ENCODE measurements around the gene CFAP43.

Gene CFAP43

DNA sequence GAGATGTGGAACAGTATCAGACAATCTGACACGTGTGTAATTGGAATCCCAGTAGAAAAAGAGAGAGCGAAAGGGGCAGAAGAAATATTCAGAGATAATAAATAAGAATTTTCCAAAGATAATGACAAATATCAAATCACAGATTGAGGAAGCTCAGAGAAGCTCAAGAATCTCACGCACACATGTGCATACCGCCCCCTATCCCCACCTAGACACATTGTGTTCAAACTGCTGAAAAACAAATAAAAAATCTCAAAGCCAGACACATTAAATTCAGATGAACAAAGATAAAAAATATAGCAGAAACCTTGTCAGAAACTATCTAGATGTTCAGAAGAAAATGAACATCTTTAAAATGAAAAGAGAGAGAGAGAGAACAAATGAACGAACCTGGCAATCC is 92.9 kb downstream of the CFAP43 start:
- no peak for TF ChIP-seq JUND (IDR thresholded peaks at IDR 0.05; ENCODE audit: low read depth)
- DNase-seq (ENCODE audit: low read depth in 1 of 2, low spot score in 1 of 2) = no peak

DNA sequence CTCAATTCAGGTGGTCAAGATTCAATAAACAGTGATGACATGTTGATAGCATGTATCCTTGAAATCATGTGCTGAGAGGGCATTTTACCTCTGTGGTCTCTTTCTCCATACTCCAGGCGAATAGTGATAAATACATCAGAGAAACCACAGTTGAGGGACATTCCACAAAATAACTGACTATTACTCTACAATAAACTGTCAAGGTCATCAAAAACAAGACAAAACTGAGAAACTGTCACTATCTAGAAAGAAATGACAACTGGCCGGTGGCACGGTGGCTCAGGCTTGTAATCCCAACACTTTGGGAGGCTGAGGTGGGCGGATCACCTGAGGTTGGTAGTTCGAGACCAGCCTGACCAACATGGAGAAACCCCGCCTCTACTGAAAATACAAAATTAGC is 94.0 kb downstream of the CFAP43 start:
- DNase-seq (ENCODE audit: low read depth in 1 of 2, low spot score in 1 of 2) = no peak
- in situ Hi-C loops (cut with HindIII; ENCODE audit: low pct_unique_long_range_greater_than_20kb, low sequenced_read_pairs) = no loop called here

More for the DNA sequence above, 92.9 kb downstream of the CFAP43 start:
- in situ Hi-C loops (cut with HindIII; ENCODE audit: low pct_unique_long_range_greater_than_20kb, low sequenced_read_pairs) = no loop called here

GRCh38 chr10:104130041-104130440 is 102.1 kb downstream of the CFAP43 start:
- DNase-seq (ENCODE audit: low read depth in 1 of 2, low spot score in 1 of 2) = no peak
- in situ Hi-C loops (cut with HindIII; ENCODE audit: low pct_unique_long_range_greater_than_20kb, low sequenced_read_pairs) = no loop called here
- no peak for TF ChIP-seq JUND (IDR thresholded peaks at IDR 0.05; ENCODE audit: low read depth)

More for the DNA sequence above, 94.0 kb downstream of the CFAP43 start:
- TF ChIP-seq JUND (IDR thresholded peaks at IDR 0.05; ENCODE audit: low read depth) = no peak

DNA sequence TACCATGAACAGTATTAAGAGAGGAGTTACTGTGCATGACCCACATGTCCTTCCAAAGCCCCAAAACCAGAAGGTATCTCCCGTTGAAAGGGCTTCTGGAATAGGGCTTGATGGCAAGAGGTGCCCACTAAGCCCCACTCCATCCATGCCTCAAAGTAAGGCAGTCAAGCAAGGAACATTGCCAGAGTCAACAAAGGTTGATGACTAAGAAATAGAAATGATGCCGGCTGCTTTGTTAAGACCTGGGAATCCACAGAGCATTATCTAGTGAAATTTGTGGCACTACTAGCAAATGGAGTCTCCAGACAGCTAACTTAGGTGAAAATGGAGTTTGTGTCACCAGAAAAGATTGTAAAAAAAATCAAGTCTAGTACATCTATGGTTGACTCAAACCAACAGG is 104.0 kb downstream of the CFAP43 start:
- no peak for DNase-seq (ENCODE audit: low read depth in 1 of 2, low spot score in 1 of 2)
- TF ChIP-seq JUND (IDR thresholded peaks at IDR 0.05; ENCODE audit: low read depth) = no peak
- in situ Hi-C loops (cut with HindIII; ENCODE audit: low pct_unique_long_range_greater_than_20kb, low sequenced_read_pairs) = no loop called here

DNA sequence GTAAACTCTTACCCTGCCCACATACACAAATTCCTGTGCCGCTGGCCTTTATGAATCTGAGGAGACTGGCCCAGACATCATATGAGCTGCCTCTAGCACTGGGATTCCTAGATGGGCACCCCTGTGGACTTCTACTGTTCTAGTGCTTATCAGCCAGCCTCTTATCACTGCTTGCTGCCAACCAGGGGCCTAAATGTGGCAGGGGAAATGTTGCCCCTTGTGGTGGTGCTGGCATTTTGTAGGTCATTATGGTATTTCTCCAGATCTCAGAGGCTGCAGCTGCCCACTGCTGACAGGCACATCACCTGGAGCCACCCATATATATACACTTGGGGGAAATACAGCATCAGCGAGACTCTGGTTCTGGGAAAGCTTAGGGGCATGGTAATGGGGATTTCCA is 104.8 kb downstream of the CFAP43 start:
- no peak for DNase-seq (ENCODE audit: low read depth in 1 of 2, low spot score in 1 of 2)
- no peak for TF ChIP-seq JUND (IDR thresholded peaks at IDR 0.05; ENCODE audit: low read depth)
- in situ Hi-C loops (cut with HindIII; ENCODE audit: low pct_unique_long_range_greater_than_20kb, low sequenced_read_pairs) = no loop called here

- peak in 1 of 2 experiments; percentile 13 for DNase-seq (ENCODE audit: low read depth in 1 of 2, low spot score in 1 of 2)
- TF ChIP-seq JUND (IDR thresholded peaks at IDR 0.05; ENCODE audit: low read depth) = no peak
- in situ Hi-C loops (cut with HindIII; ENCODE audit: low pct_unique_long_range_greater_than_20kb, low sequenced_read_pairs) = no loop called here
Observed at GRCh38 chr10:104123397-104123796, 108.8 kb downstream of the CFAP43 start.

DNA sequence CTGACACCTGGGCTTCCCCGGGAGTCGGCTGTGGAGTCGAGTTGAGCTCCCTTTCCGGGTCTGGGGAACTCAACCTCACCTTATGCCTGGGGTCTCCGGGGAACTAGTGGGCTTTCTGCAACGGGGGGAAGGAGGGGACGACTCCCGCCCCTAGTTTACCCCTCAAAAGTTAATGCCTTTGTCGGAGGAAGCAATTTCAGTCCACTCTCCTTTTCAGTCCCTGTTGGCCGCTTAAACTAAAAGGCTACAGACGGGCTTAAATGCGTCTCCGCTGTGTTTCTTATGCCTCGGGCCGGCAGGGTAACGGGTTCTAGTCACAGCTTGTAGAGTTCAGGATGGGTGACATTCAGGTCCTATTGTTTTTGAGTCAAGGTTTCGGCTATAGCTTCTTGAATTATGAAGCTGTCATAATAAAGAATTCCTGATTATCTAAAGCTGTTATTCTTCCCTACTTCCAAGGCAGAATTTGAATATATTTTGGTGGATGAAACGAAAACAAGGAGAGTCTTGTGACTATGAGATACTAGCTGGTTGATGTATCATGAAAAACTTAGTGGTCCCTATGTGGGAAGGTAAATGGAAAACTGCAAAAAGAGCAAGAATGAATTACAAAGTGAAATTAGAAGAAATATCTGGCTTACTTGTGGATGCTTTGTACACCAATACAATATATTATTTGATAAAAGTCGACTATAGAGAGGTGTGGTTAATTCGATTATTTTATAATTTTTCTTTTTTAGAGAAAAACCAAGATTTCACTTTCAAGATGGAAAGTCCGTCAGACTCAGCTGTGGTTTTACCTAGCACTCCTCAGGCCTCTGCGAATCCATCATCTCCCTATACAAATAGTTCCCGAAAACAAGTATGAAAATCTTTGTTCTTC is 109.7 kb downstream of the CFAP43 start:
- DNase-seq (ENCODE audit: low read depth in 1 of 2, low spot score in 1 of 2) = peak in 1 of 2 experiments; percentile 12
- in situ Hi-C loops (cut with HindIII; ENCODE audit: low pct_unique_long_range_greater_than_20kb, low sequenced_read_pairs) = no loop called here
- TF ChIP-seq JUND (IDR thresholded peaks at IDR 0.05; ENCODE audit: low read depth) = no peak

DNA sequence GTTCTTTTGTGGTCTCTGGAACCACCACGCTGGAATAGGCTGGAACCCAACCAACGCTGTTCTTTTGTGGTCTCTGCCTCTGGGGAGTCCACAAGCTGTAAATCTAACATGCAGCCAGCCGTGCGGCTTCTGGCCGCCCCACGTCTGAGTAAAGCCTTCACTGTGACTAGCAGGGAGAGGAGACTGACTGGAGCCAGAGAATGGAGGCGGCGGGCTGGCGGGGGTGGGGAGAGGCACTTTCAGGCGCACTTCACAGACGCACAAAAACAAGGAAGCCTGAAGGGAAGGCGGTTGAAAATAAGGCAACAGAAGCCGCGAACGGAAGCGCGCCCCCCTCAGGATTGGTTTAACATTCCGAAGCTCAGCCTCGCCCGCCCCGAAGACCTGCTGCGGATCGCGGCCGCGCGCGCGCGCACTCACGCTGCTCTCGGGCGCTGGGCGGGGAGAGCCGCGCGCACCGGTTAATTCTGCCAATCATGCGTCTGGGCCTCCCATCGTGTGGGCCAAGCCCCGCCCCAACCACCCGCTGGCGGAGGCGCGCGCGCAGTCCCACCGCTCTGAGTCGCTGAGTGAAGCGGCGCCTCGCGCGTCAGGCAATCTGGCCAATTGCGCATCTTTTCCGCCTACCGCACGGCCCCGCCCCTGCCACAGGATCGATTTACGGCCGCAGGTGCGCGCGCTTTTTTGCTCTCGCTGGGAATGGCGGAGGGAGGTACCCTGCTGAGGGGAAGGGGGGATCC is 110.5 kb downstream of the CFAP43 start, which contains the start of gene SFR1:
Gene SFR1, plus strand, starts transcription at position 687 of the 740 bp plus-strand sequence. Its CDS starts 13 bp downstream, at position 700.
- TF ChIP-seq JUND (IDR thresholded peaks at IDR 0.05; ENCODE audit: low read depth) = no peak
- DNase-seq (ENCODE audit: low read depth in 1 of 2, low spot score in 1 of 2) = peak; percentile 73 to 98
- in situ Hi-C loops (cut with HindIII; ENCODE audit: low pct_unique_long_range_greater_than_20kb, low sequenced_read_pairs) = no loop called here

DNA sequence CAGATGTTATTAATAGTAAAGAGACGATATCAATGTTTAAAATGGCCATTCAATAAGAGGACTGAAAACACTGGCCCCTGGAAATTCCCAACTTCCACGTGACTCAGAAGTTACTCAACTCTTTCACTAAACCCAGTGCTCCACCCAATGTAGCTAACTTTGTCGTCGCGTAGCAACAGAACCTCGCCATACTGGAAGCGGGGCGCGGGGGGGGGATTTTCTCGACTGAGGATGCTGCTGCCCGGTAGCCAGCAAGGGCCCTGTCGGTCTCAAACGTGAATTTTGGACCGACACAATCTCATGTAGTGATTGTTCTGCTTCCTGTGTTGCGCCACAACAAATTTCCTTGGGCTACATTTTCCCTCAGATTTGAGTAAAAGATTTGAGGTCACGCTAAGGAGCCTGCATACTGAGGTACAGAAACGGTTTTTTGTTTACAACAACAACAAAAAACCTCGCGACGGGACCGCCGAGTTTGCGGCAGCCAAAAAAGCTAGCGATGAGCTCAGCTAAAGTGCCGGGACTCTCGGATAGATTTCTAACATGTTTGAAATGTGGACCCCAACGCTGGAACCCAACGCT is 111.2 kb downstream of the CFAP43 start:
- peak in 1 of 2 experiments; percentile 85 for DNase-seq (ENCODE audit: low read depth in 1 of 2, low spot score in 1 of 2)
- in situ Hi-C loops (cut with HindIII; ENCODE audit: low pct_unique_long_range_greater_than_20kb, low sequenced_read_pairs) = no loop called here
- TF ChIP-seq JUND (IDR thresholded peaks at IDR 0.05; ENCODE audit: low read depth) = no peak

DNA sequence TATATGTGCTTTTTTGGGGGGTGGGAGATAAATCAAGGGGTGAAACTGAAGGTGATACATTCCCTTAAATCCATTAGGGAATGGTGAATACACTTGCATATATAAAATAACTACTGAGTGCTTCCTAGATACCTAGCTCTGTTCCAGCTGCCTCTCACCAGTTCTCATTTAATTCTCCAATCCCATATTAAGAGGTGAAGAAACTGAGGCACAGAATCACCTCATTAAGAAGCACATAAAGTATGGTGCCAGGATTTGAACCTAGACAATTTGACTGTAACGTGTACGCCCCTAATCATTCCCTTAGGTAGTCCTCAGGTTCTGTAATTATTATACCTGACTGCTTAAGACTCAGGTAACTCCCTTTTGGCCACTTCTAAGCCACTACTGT is 111.7 kb downstream of the CFAP43 start:
- in situ Hi-C loops (cut with HindIII; ENCODE audit: low pct_unique_long_range_greater_than_20kb, low sequenced_read_pairs) = no loop called here
- DNase-seq (ENCODE audit: low read depth in 1 of 2, low spot score in 1 of 2) = no peak
- TF ChIP-seq JUND (IDR thresholded peaks at IDR 0.05; ENCODE audit: low read depth) = no peak

DNA sequence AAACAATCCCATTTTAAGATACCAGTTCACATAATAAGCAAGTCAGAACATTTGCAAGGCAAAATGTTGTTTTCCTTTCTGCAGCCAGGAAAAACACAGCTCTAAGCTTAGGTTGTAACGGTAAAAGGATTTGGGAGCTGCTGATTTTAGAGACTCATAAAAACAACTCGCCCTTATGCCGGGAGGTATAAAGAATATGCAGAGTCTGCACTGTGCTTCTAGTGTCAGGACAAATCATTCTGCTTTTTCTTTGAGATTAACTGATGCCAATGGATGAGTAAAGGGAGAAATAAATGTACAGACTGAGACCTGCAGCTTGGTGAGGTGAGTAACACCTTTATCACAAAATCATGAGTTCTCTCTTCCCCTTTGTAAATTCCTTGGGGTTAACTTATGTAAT is 112.2 kb downstream of the CFAP43 start:
- no peak for TF ChIP-seq JUND (IDR thresholded peaks at IDR 0.05; ENCODE audit: low read depth)
- no peak for DNase-seq (ENCODE audit: low read depth in 1 of 2, low spot score in 1 of 2)
- in situ Hi-C loops (cut with HindIII; ENCODE audit: low pct_unique_long_range_greater_than_20kb, low sequenced_read_pairs) = no loop called here

- no peak for DNase-seq (ENCODE audit: low read depth in 1 of 2, low spot score in 1 of 2)
- in situ Hi-C loops (cut with HindIII; ENCODE audit: low pct_unique_long_range_greater_than_20kb, low sequenced_read_pairs) = no loop called here
- no peak for TF ChIP-seq JUND (IDR thresholded peaks at IDR 0.05; ENCODE audit: low read depth)
Observed at GRCh38 chr10:104117839-104118323, 114.3 kb downstream of the CFAP43 start.
